CD4-positive, alpha-beta T cell treated with Interleukin-2 at 100 ng/mL for 4 hours (primary cell): ENCODE results near the gene FAM47A.

ENCODE experiments used
- DNase-seq: peaks from one replicate; pipeline ENCODE4 v3.0.0-alpha.2; 2020; ENCODE audit warnings: low spot score

FAM47A gene

GRCh38 chrX:34132028-34132427, at the start of gene FAM47A:
Gene FAM47A (minus strand): TSS chrX:34132314. CDS start chrX:34132278, 36 bp downstream.
- DNase-seq, result no peak

GRCh38 chrX:34147345-34147744, 15.2 kb upstream of the FAM47A start:
- no peak for DNase-seq

- DNase-seq, result no peak
These were observed 14.8 kb upstream of the FAM47A start for GRCh38 chrX:34146906-34147305.

GRCh38 chrX:34144246-34144645, 12.1 kb upstream of the FAM47A start:
- DNase-seq, result no peak

- DNase-seq, result no peak
These were observed 8.7 kb upstream of the FAM47A start for GRCh38 chrX:34140816-34141215.

GRCh38 chrX:34130980-34131744, 952 bp downstream of the FAM47A start:
- DNase-seq, result no peak

GRCh38 chrX:34130501-34130900, 1.6 kb downstream of the FAM47A start:
- DNase-seq, result no peak

- no peak for DNase-seq
These were observed 6.1 kb downstream of the FAM47A start for GRCh38 chrX:34126011-34126410.

- no peak for DNase-seq
These were observed 13.0 kb downstream of the FAM47A start for GRCh38 chrX:34119122-34119521.

- no peak for DNase-seq
These were observed 19.7 kb downstream of the FAM47A start for GRCh38 chrX:34112459-34112858.
